Fibroblast of upper back skin (primary cell): Measurements from ENCODE around the gene FAM53B.
"Not testable (repeated sequence)": the region's sequence is repeated elsewhere in the genome, so short reads cannot be mapped to it uniquely, and the experiment has no call there.

ENCODE experiments used
- DNase-seq: peaks from one replicate; pipeline ENCODE4 v3.0.0-alpha.2; 2013

Gene FAM53B

GRCh38 chr10:124592736-124593430, 151.3 kb downstream of the FAM53B start:
- no peak for DNase-seq

- DNase-seq, result no peak
Measured at GRCh38 chr10:124592101-124592500, 152.1 kb downstream of the FAM53B start.

- DNase-seq, result no peak
Measured at GRCh38 chr10:124591123-124591495, 153.1 kb downstream of the FAM53B start.

- DNase-seq, result no peak
Measured at GRCh38 chr10:124590216-124591122, 153.7 kb downstream of the FAM53B start.

- no peak for DNase-seq
Measured at GRCh38 chr10:124589491-124590041, 154.6 kb downstream of the FAM53B start.

GRCh38 chr10:124588736-124589490, 155.3 kb downstream of the FAM53B start:
- DNase-seq, result peak; percentile 22

GRCh38 chr10:124588341-124588735, 155.8 kb downstream of the FAM53B start:
- DNase-seq, result not testable (repeated sequence)

- no peak for DNase-seq
Measured at GRCh38 chr10:124587811-124588211, 156.4 kb downstream of the FAM53B start.

GRCh38 chr10:124586142-124586541, 158.0 kb downstream of the FAM53B start:
- DNase-seq, result no peak

GRCh38 chr10:124579011-124579399, 165.2 kb downstream of the FAM53B start:
- no peak for DNase-seq

GRCh38 chr10:124578231-124579010, 165.8 kb downstream of the FAM53B start:
- DNase-seq, result no peak

GRCh38 chr10:124577651-124578050, 166.5 kb downstream of the FAM53B start:
- no peak for DNase-seq

- no peak for DNase-seq
Measured at GRCh38 chr10:124576526-124577420, 167.4 kb downstream of the FAM53B start.

GRCh38 chr10:124575107-124576035, 168.8 kb downstream of the FAM53B start:
- no peak for DNase-seq

- DNase-seq, result no peak
Measured at GRCh38 chr10:124574456-124575070, 169.6 kb downstream of the FAM53B start.

GRCh38 chr10:124573726-124574455, 170.3 kb downstream of the FAM53B start:
- DNase-seq, result no peak

GRCh38 chr10:124572751-124573150, 171.4 kb downstream of the FAM53B start:
- no peak for DNase-seq

- DNase-seq, result no peak
Measured at GRCh38 chr10:124570646-124571045, 173.5 kb downstream of the FAM53B start.
